ENCODE measurements around the gene RBM10. TPM values are rescaled to one million over a fixed set of nuclear protein-coding genes. Genes with fewer than 3 reads are reported as not detected.
A peak's percentile ranks its signal among the peaks of the same experiment; 100 is the strongest.

Gene RBM10
- total and polyA plus RNA-seq, 3 donors from 2014 or later = 20.4 to 41.3 (median 28.5) TPM

- peaks cover 2% of the 10 kb centered on the region for H3K4me1 ChIP-seq
- H3K36me3 ChIP-seq (ENCODE audit: low read depth, missing control alignments) = no peaks in the 10 kb centered on the region
- peak overlapping the region; percentile 69 to 78 for H3K4me3 ChIP-seq
- WGBS, 2 donors = 0 to 3% methylated on average over 6 to 14 of the region's 14 CpGs
- TF ChIP-seq CTCF (IDR thresholded peaks at IDR 0.05) = no peak
- TF ChIP-seq POLR2A (IDR thresholded peaks at IDR 0.05) = no peak
- no peak for DNase-seq
- intact Hi-C loops (cut with DNase I; ENCODE audit: low total_unique reads) = loop anchor here (10.0 kb wide), 2 partner anchors 181 to 331 kb away; partner anchors contain the start of gene ZNF157
- peak overlapping the region; percentile 94 to 97 for H3K27ac ChIP-seq
- no peaks in the 10 kb centered on the region for H3K9me3 ChIP-seq
- no peaks in the 10 kb centered on the region for H3K27me3 ChIP-seq
Measured at GRCh38 chrX:47194194-47194787, 49.3 kb downstream of the RBM10 start.

- WGBS, 2 donors = 47 to 48% methylated on average over 3 of the region's 3 CpGs
- Histone ChIP-seq H3K36me3 (ENCODE audit: low read depth, missing control alignments) (no peaks in the 10 kb centered on the region), H3K4me3 (no peak overlapping the region), H3K27me3 (no peaks in the 10 kb centered on the region), H3K4me1 (peaks cover 2% of the 10 kb centered on the region), H3K27ac (peak overlapping the region in 1 of 2 donors; percentile 50), H3K9me3 (no peaks in the 10 kb centered on the region)
- intact Hi-C loops (cut with DNase I; ENCODE audit: low total_unique reads) = loop anchor here (10.0 kb wide), 2 partner anchors 179 to 329 kb away; partner anchors contain the start of gene ZNF157
- no peak for DNase-seq
- no peak for TF ChIP-seq CTCF (IDR thresholded peaks at IDR 0.05)
- no peak for TF ChIP-seq POLR2A (IDR thresholded peaks at IDR 0.05)
Measured at GRCh38 chrX:47196098-47196497, 51.1 kb downstream of the RBM10 start.

- no peaks in the 10 kb centered on the region for H3K4me1 ChIP-seq
- H3K27ac ChIP-seq = peak overlapping the region; percentile 11 to 50
- H3K36me3 ChIP-seq (ENCODE audit: low read depth, missing control alignments) = no peaks in the 10 kb centered on the region
- TF ChIP-seq CTCF (IDR thresholded peaks at IDR 0.05) (no peak), POLR2A (IDR thresholded peaks at IDR 0.05) (no peak)
- intact Hi-C loops (cut with DNase I; ENCODE audit: low total_unique reads) = loop anchor here (10.0 kb wide), 2 partner anchors 177 to 327 kb away; partner anchors contain the start of gene ZNF157
- H3K4me3 ChIP-seq = no peak overlapping the region
- WGBS, 2 donors = 35 to 83% methylated on average over 1 to 7 of the region's 7 CpGs
- no peaks in the 10 kb centered on the region for H3K27me3 ChIP-seq
- DNase-seq = peak; percentile 38
- no peaks in the 10 kb centered on the region for H3K9me3 ChIP-seq
Measured at GRCh38 chrX:47197526-47197925, 52.5 kb downstream of the RBM10 start.

- Histone ChIP-seq H3K9me3 (no peaks in the 10 kb centered on the region), H3K27me3 (no peaks in the 10 kb centered on the region), H3K27ac (peak overlapping the region; percentile 11 to 50), H3K4me3 (no peak overlapping the region), H3K4me1 (no peaks in the 10 kb centered on the region), H3K36me3 (ENCODE audit: low read depth, missing control alignments) (no peaks in the 10 kb centered on the region)
- TF ChIP-seq CTCF (IDR thresholded peaks at IDR 0.05) (no peak), POLR2A (IDR thresholded peaks at IDR 0.05) (no peak)
- no peak for DNase-seq
- intact Hi-C loops (cut with DNase I; ENCODE audit: low total_unique reads) = loop anchor here (10.0 kb wide), 2 partner anchors 177 to 327 kb away; partner anchors contain the start of gene ZNF157
- WGBS, 2 donors = 29 to 40% methylated on average over 3 to 10 of the region's 10 CpGs
Measured at GRCh38 chrX:47198026-47198686, 53.1 kb downstream of the RBM10 start.

All from testis (tissue), 3 donors.